Nephron progenitor cell (in vitro differentiated cells): ENCODE data around the gene RFX2.

Experiments used
- DNase-seq: peaks from one replicate; pipeline ENCODE4 v3.0.0; 2021
- H3K27ac Mint-ChIP-seq: 2 replicates; pipeline ENCODE4 v1.8.0; 2021; ENCODE audit warnings: mild to moderate bottlenecking, moderate library complexity, mixed read lengths
- H3K27me3 Mint-ChIP-seq: 2 replicates; pipeline ENCODE4 v1.8.0; 2021; ENCODE audit warnings: mild to moderate bottlenecking, low read depth, mixed read lengths; ENCODE audit not compliant: poor library complexity
- H3K36me3 Mint-ChIP-seq: 2 replicates; pipeline ENCODE4 v1.8.0; 2021; ENCODE audit warnings: low read depth, mixed read lengths
- H3K4me1 Mint-ChIP-seq: 2 replicates; pipeline ENCODE4 v1.8.0; 2021; ENCODE audit warnings: mixed read lengths
- H3K4me3 Mint-ChIP-seq: 2 replicates; pipeline ENCODE4 v1.8.0; 2021; ENCODE audit warnings: mild to moderate bottlenecking, moderate library complexity, mixed read lengths
- H3K9me3 Mint-ChIP-seq: 2 replicates; pipeline ENCODE4 v1.8.0; 2021; ENCODE audit warnings: mild to moderate bottlenecking, moderate library complexity, mixed read lengths
- CTCF ChIP-seq: fragments of 200-600 bp; sonication (generic); IDR thresholded peaks from 2 replicates; pipeline ENCODE4 v1.5.0; 2021; ENCODE audit warnings: antibody characterized with exemption

RFX2 gene

DNA sequence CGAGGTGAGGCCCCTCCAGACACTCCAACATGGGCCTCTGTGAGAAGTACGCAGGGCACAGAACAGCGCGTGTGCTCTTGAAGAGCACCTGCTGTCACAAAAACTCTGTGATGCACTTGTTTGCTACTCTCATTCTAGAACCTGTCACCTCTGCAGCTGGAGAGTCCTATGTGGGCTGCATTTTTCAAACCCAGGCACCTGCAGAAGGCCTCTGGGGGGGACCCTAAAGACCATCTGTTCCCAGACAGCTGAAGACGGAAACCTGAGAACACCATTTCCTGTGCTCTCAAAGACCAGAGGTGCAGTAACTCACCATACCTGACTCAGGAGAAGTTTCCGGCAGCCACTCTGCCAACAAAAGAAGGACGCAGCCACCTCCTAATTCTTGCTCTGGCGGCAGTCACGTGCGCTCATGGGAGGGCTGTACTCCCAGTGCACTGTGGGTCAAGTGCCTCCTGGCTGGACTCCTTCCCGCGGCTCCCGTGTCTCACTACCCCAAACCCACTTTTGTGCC is 160.5 kb downstream of the RFX2 start:
- Mint-ChIP-seq H3K27me3 (no peaks in the 10 kb centered on the region), H3K27ac (peak overlapping the region; percentile 99), H3K9me3 (no peaks in the 10 kb centered on the region), H3K36me3 (peaks cover 16% of the 10 kb centered on the region), H3K4me3 (peak overlapping the region; percentile 70), H3K4me1 (peaks cover 96% of the 10 kb centered on the region)
- TF ChIP-seq CTCF: no peak
- DNase-seq: no peak

DNA sequence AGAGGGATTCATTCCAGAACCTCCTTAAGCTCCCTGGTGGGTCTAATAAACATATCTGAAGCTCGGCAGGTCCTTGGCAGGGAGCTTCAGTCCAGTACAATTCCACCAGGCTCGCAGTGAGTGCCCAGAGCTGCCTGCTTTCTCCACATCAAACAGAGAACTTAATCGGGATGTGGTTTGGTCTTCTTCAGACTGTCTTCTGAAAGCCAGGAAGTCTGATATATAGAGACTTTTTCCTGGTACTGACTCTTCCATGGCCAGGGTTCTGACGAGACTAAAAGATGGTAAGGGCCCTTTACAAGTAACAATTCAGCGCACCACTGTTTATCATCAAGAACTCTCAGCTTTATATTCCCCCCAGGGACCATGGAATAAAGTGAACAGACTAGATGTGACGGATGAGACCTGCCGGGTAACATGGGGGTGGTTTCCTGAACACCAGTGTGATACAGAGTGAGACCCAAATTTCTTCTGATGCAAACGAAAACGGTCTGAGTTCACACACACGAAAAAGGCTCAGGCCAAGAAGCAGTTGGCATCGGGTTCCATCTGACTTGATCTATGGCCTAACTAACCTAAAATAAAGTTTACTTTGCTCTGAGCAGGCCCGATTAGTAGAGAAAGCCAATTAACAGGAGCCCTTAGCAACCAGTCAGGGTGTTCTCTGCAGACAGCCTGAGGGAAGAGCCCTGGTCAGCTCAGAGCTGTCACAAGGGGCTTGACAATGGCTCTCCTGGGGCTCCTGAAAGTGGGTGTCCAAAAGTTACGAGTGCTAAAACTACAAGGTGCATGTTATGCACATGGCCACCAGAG is 161.3 kb downstream of the RFX2 start:
- TF ChIP-seq CTCF: no peak
- Mint-ChIP-seq H3K4me1 (peaks cover 96% of the 10 kb centered on the region), H3K9me3 (no peaks in the 10 kb centered on the region), H3K27ac (peak overlapping the region; percentile 99), H3K4me3 (peak overlapping the region; percentile 54), H3K36me3 (peaks cover 16% of the 10 kb centered on the region), H3K27me3 (no peaks in the 10 kb centered on the region)
- no peak for DNase-seq

DNA sequence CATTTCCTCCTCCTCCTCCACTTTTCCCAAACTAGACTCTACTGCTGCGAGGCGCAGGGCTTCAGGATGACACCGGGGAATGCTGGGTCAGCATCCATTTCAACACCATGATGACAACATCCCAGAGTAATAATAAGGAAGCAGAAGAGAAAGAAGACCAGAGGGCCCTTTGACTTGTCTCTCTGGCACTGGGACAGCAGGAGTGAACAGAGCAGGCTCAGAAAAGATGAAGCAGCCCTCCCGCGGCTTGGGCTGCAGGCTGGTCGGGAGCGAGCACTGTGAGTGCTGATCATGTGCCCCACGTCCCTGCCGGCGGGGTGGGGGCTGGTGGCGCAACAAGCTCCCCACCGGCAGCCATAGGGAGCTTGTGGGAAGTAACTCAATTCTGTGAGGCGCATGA is 162.9 kb downstream of the RFX2 start:
- no peak for TF ChIP-seq CTCF
- peak overlapping the region; percentile 63 for H3K4me3 Mint-ChIP-seq
- no peak for DNase-seq
- H3K36me3 Mint-ChIP-seq: peaks cover 16% of the 10 kb centered on the region
- no peaks in the 10 kb centered on the region for H3K9me3 Mint-ChIP-seq
- peak overlapping the region; percentile 99 for H3K27ac Mint-ChIP-seq
- H3K27me3 Mint-ChIP-seq: no peaks in the 10 kb centered on the region
- H3K4me1 Mint-ChIP-seq: peaks cover 95% of the 10 kb centered on the region

- Mint-ChIP-seq H3K9me3 (no peaks in the 10 kb centered on the region), H3K4me1 (peaks cover 89% of the 10 kb centered on the region), H3K4me3 (no peak overlapping the region), H3K36me3 (peaks cover 36% of the 10 kb centered on the region), H3K27ac (peak overlapping the region; percentile 87), H3K27me3 (no peaks in the 10 kb centered on the region)
- TF ChIP-seq CTCF: no peak
- no peak for DNase-seq
Measured at GRCh38 chr19:5943623-5944022, 166.7 kb downstream of the RFX2 start.
